ENCODE measurements around the gene RNF123. TPM values are rescaled to one million over a fixed set of nuclear protein-coding genes. Genes with fewer than 3 reads are reported as not detected.

The RNF123 gene
- 19.6 and 23.8 TPM in 2 replicates for total RNA-seq

DNA sequence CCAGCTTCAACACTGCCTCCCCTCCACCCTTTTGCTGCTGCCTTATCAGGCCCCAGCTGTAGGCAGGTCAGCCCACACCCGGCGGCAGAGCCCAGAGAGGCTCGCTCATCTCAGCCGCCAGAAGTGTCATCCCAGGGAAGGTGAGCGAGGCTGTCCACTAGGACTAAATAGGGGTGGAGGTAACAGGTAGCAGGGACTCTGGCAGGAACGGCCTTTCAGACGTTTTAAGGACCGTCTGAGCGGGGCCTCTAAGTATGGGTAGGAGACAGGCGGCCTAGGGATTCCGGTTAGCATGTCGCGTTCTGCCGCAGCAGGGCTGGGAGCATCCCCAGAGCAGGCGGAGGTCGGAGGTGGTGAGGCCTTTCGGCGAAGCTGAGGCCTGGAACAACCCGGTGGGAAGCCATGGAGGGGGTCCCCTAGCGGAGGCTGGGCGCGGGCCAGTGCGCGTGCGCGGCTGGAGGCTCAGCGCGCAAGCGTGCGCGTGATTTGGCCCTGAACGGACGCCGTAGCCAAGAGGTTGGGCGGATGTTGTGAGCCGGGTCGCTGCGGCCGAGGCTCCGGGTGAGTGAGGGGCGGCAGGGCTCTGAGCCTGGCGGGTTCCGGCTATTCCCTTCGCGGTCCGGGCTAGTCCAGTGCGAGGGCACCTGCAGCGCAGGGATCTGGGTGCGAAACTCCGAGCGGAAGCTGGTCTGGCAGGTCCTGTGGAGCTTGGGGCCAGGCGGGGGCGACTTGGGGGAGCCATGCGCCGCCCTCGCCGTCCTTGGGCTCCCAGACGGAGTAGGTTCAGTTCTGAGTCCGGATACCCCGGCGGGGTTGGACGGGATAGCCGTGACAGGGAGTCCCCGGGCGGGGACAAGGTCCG is at the start of gene RNF123, which contains the start of gene MST1:
RNF123 (plus strand) TSS at position 512 of the 862 bp plus-strand sequence. CDS start 1,609 bp downstream, outside the sequence.
MST1 (minus strand) TSS at position 429 of the 862 bp plus-strand sequence. CDS start 783 bp downstream, outside the sequence.

GRCh38 chr3:49673715-49674496 is 15.5 kb upstream of the RNF123 start, which contains the start of gene APEH:
APEH (plus strand) TSS chr3:49674351; CDS start chr3:49674402, 51 bp downstream.

DNA sequence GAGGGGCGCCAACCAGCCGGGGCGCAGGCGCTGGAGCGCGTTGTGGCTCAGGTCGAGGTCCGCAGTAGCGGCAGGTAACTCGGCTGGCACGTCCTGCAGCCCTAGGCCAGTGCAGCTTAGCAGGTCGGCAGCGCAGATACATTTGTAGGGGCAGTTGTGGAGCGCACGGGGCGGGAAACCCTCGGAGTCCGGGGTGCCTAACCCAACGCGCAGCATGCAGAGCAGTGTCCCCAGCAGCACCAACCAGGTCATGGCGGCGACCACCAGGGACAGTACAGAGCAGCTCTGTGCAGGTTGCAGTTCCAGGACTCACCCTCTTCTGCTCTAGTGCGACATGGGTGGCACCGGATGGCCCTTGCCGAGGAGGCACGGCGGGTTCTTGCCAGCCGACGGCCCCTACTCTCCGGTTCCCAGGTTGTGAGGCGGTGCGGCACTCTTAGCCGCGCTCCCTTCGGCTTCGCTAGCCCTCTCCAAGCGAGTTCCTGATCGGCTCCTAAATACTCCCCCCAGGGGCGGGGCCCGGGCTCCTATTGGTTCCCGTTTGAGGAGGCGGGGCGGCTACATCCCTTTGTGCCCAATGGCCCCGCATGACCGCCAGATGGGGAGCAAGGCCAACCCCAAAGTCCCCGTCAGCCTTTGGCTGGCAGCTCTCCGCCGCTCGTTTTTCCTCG is 30.0 kb downstream of the RNF123 start, which contains the start of gene AMIGO3:
AMIGO3 (minus strand) TSS at position 471 of the 671 bp plus-strand sequence; CDS start at position 252, 219 bp downstream.

GRCh38 chr3:49723628-49724551 is 34.5 kb downstream of the RNF123 start, which contains the start of gene GMPPB:
GMPPB (minus strand) TSS chr3:49723951; CDS start chr3:49723726, 225 bp downstream.

Other genes starting within 250 kb of the RNF123 start
- gene DAG1, start 219.3 kb upstream of the RNF123 start, total RNA-seq: 73.8 and 84.1 TPM in 2 replicates
- gene BSN, start 135.1 kb upstream of the RNF123 start, total RNA-seq: 0.05 and 0.07 TPM in 2 replicates
- 130 and 163 TPM in 2 replicates for gene APEH, start 15.2 kb upstream of the RNF123 start, total RNA-seq
- 3.5 and 4.2 TPM in 2 replicates for gene MST1, start 83 bp upstream of the RNF123 start, total RNA-seq
- 0.19 and 0.42 TPM in 2 replicates for gene AMIGO3, start 30.1 kb downstream of the RNF123 start, total RNA-seq
- gene GMPPB, start 34.4 kb downstream of the RNF123 start, total RNA-seq: 47.8 and 50.9 TPM in 2 replicates
- 16.5 and 20.7 TPM in 2 replicates for gene IP6K1, start 97.0 kb downstream of the RNF123 start, total RNA-seq
- not detected in 2 replicates for gene CDHR4, start 110.3 kb downstream of the RNF123 start, total RNA-seq
- gene INKA1, start 113.7 kb downstream of the RNF123 start, total RNA-seq: 21.7 and 28.6 TPM in 2 replicates
- 3.2 and 5.8 TPM in 2 replicates for gene UBA7, start 124.4 kb downstream of the RNF123 start, total RNA-seq
- gene TRAIP, start 167.0 kb downstream of the RNF123 start, total RNA-seq: 7.9 and 8.5 TPM in 2 replicates
- not detected in 2 replicates for gene CAMKV, start 180.3 kb downstream of the RNF123 start, total RNA-seq
- 13.3 and 19.9 TPM in 2 replicates for gene MST1R, start 214.3 kb downstream of the RNF123 start, total RNA-seq
- 15.4 and 20.8 TPM in 2 replicates for gene MON1A, start 240.3 kb downstream of the RNF123 start, total RNA-seq